CD4-positive, alpha-beta T cell treated with Interleukin-4 for 4 hours (primary cell): ENCODE results near the gene SLC41A1.

ENCODE experiments used
- DNase-seq: peaks from one replicate; pipeline ENCODE4 v3.0.0-alpha.2; 2020

SLC41A1 gene

GRCh38 chr1:205817988-205818387 is 5.0 kb upstream of the SLC41A1 start:
- DNase-seq, result no peak

GRCh38 chr1:205817364-205817763 is 4.4 kb upstream of the SLC41A1 start:
- no peak for DNase-seq

- peak; percentile 17 for DNase-seq
Measured at GRCh38 chr1:205813755-205814058, 709 bp upstream of the SLC41A1 start.

GRCh38 chr1:205812271-205812877 is 624 bp downstream of the SLC41A1 start:
- DNase-seq, result no peak

- DNase-seq, result no peak
Measured at GRCh38 chr1:205811660-205812059, 1.3 kb downstream of the SLC41A1 start.

- no peak for DNase-seq
Measured at GRCh38 chr1:205810448-205811157, 2.4 kb downstream of the SLC41A1 start.

GRCh38 chr1:205809942-205810345 is 3.1 kb downstream of the SLC41A1 start:
- DNase-seq, result no peak

- DNase-seq, result no peak
Measured at GRCh38 chr1:205809469-205809868, 3.5 kb downstream of the SLC41A1 start.

- no peak for DNase-seq
Measured at GRCh38 chr1:205805082-205805711, 7.8 kb downstream of the SLC41A1 start.

GRCh38 chr1:205804605-205805004 is 8.4 kb downstream of the SLC41A1 start:
- DNase-seq, result no peak

- no peak for DNase-seq
Measured at GRCh38 chr1:205803986-205804385, 9.0 kb downstream of the SLC41A1 start.

GRCh38 chr1:205802060-205802459 is 10.9 kb downstream of the SLC41A1 start:
- no peak for DNase-seq

GRCh38 chr1:205800981-205801703 is 11.9 kb downstream of the SLC41A1 start:
- DNase-seq, result no peak

- DNase-seq, result no peak
Measured at GRCh38 chr1:205800427-205800826, 12.6 kb downstream of the SLC41A1 start.

GRCh38 chr1:205798577-205798976 is 14.4 kb downstream of the SLC41A1 start:
- no peak for DNase-seq

- no peak for DNase-seq
Measured at GRCh38 chr1:205797168-205797567, 15.8 kb downstream of the SLC41A1 start.

- no peak for DNase-seq
Measured at GRCh38 chr1:205794011-205794730, 18.8 kb downstream of the SLC41A1 start.

GRCh38 chr1:205792961-205793673 is 19.9 kb downstream of the SLC41A1 start:
- no peak for DNase-seq

GRCh38 chr1:205792481-205792881 is 20.5 kb downstream of the SLC41A1 start:
- DNase-seq, result no peak

GRCh38 chr1:205791568-205792180 is 21.3 kb downstream of the SLC41A1 start:
- DNase-seq, result peak; percentile 61

GRCh38 chr1:205787287-205787916 is 25.6 kb downstream of the SLC41A1 start:
- DNase-seq, result no peak
